Measurements from ENCODE around the gene F7. TPM values are rescaled to one million over a fixed set of nuclear protein-coding genes. Genes with fewer than 3 reads are reported as not detected.

Gene F7
- total and polyA plus RNA-seq, 4 donors: 0.04 to 0.26 (median 0.14) TPM

GRCh38 chr13:113121183-113121927 lies 15.8 kb downstream of the F7 start:
- Histone ChIP-seq H3K36me3 (ENCODE audit: control insufficient read depth in 4 of 4, insufficient read depth in 4 of 4, low read length in 4 of 4) (no peaks in the 10 kb centered on the region), H3K27ac (ENCODE audit: low read depth in 1 of 2, low read length in 1 of 2) (no peak overlapping the region), H3K27me3 (ENCODE audit: control insufficient read depth in 3 of 3, insufficient read depth in 3 of 3, low read length in 2 of 3) (peaks cover 0 to 4% (median 4%) of the 10 kb centered on the region in 3 donors), H3K4me1 (ENCODE audit: control insufficient read depth in 5 of 5, insufficient read depth in 5 of 5, low read length in 5 of 5) (peaks cover 0 to 20% (median 0%) of the 10 kb centered on the region in 5 donors), H3K9ac (ENCODE audit: insufficient read depth in 1 of 2, low read length in 2 of 2) (no peak overlapping the region), H3K9me3 (ENCODE audit: control insufficient read depth in 4 of 4, insufficient read depth in 3 of 4, low read length in 3 of 4) (peaks cover 0 to 3% (median 0%) of the 10 kb centered on the region in 4 donors), H3K4me3 (no peak overlapping the region)
- no peak for TF ChIP-seq CTCF (IDR thresholded peaks at IDR 0.05; ENCODE audit: control extremely low read depth, extremely low read depth)
- ATAC-seq (ENCODE audit: insufficient read depth, low FRiP score) (no peak), DNase-seq (no peak)
- 93 to 94% methylated on average over 24 of the region's 24 CpGs for WGBS, 2 donors

GRCh38 chr13:113121928-113122471 lies 16.4 kb downstream of the F7 start:
- ATAC-seq (ENCODE audit: insufficient read depth, low FRiP score) (no peak), DNase-seq (no peak)
- no peak for TF ChIP-seq CTCF (IDR thresholded peaks at IDR 0.05; ENCODE audit: control extremely low read depth, extremely low read depth)
- WGBS, 2 donors: 79 to 83% methylated on average over 16 of the region's 16 CpGs
- H3K27ac ChIP-seq (ENCODE audit: low read depth in 1 of 2, low read length in 1 of 2): peak overlapping the region in 1 of 2 donors; percentile 23
- no peaks in the 10 kb centered on the region for H3K36me3 ChIP-seq (ENCODE audit: control insufficient read depth in 4 of 4, insufficient read depth in 4 of 4, low read length in 4 of 4)
- H3K4me3 ChIP-seq: no peak overlapping the region
- H3K4me1 ChIP-seq (ENCODE audit: control insufficient read depth in 5 of 5, insufficient read depth in 5 of 5, low read length in 5 of 5): peaks cover 0 to 20% (median 0%) of the 10 kb centered on the region in 5 donors
- H3K9ac ChIP-seq (ENCODE audit: insufficient read depth in 1 of 2, low read length in 2 of 2): no peak overlapping the region
- H3K9me3 ChIP-seq (ENCODE audit: control insufficient read depth in 4 of 4, insufficient read depth in 3 of 4, low read length in 3 of 4): peaks cover 0 to 3% (median 0%) of the 10 kb centered on the region in 4 donors
- peaks cover 0 to 4% (median 4%) of the 10 kb centered on the region in 3 donors for H3K27me3 ChIP-seq (ENCODE audit: control insufficient read depth in 3 of 3, insufficient read depth in 3 of 3, low read length in 2 of 3)

- peaks cover 0 to 4% (median 4%) of the 10 kb centered on the region in 3 donors for H3K27me3 ChIP-seq (ENCODE audit: control insufficient read depth in 3 of 3, insufficient read depth in 3 of 3, low read length in 2 of 3)
- no peaks in the 10 kb centered on the region for H3K36me3 ChIP-seq (ENCODE audit: control insufficient read depth in 4 of 4, insufficient read depth in 4 of 4, low read length in 4 of 4)
- no peak for TF ChIP-seq CTCF (IDR thresholded peaks at IDR 0.05; ENCODE audit: control extremely low read depth, extremely low read depth)
- peak within 1 kb of the TSS in 1 of 2 donors; percentile 65 for H3K9ac ChIP-seq (ENCODE audit: insufficient read depth in 1 of 2, low read length in 2 of 2)
- ATAC-seq (ENCODE audit: insufficient read depth, low FRiP score) (peak; percentile 45), DNase-seq (peak; percentile 85 to 92 (median 87))
- peak within 1 kb of the TSS; percentile 5 for H3K4me3 ChIP-seq
- peak within 1 kb of the TSS in 1 of 2 donors; percentile 28 for H3K27ac ChIP-seq (ENCODE audit: low read depth in 1 of 2, low read length in 1 of 2)
- peaks cover 0 to 25% (median 0%) of the 10 kb centered on the region in 5 donors for H3K4me1 ChIP-seq (ENCODE audit: control insufficient read depth in 5 of 5, insufficient read depth in 5 of 5, low read length in 5 of 5)
- peaks cover 0 to 3% (median 0%) of the 10 kb centered on the region in 4 donors for H3K9me3 ChIP-seq (ENCODE audit: control insufficient read depth in 4 of 4, insufficient read depth in 3 of 4, low read length in 3 of 4)
- 52 to 64% methylated on average over 23 of the region's 23 CpGs for WGBS, 2 donors
Measured at GRCh38 chr13:113122550-113123225, 17.1 kb downstream of the F7 start, which contains the start of gene F10. TSS of gene F10 (plus strand) at chr13:113122799. CDS start at chr13:113122856, 57 bp downstream.
